HG03025 (cell line): ENCODE results near the gene RPS6KA5.
A peak's percentile ranks its signal among the peaks of the same experiment; 100 is the strongest.
"Not testable (repeated sequence)": the region's sequence is repeated elsewhere in the genome, so short reads cannot be mapped to it uniquely, and the experiment has no call there.

Source experiments
- ATAC-seq: cut with Tn5 transposase; IDR thresholded peaks from one replicate; pipeline ENCODE4 v1.9.1; 2021; ENCODE audit warnings: mild to moderate bottlenecking, moderate library complexity; ENCODE audit not compliant: unreplicated experiment, low FRiP score

The RPS6KA5 gene

DNA sequence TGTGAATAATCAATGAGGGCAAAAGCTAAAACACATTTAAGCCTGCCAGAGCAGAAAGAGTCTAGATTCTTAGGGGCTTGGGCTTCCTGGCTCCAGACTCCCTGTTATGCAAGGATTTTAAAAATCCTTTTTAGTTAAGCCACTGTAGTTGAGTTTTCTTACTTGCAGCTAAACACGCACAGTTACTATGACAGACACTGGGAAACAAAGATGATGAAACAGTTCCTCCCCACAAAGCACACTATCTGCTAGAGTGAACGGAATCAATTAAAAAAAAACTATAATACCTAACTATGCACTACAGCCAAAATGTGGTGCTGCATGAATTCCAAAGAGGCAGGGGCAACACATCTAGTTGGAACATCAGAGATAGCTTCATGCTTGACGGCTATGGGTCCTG, 28.2 kb downstream of the RPS6KA5 start:
- ATAC-seq, result no peak

DNA sequence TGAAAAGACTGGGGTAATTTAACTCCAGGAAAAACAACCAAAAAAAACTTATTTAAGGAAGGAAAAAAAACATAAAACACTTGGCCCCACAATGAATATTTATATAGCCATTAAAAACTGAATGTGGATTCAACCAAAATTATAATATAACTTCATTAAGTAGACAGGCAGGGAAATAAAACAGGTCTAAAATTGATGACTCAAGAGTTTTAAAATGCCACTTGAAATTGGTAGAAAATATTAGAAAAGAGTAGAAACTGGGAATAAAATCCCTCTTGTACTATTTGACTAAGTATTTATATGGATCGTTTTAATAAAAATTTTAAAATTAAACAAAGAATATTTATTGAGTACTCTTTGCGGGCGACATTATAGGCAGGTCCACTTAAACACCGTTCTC, 28.8 kb downstream of the RPS6KA5 start:
- ATAC-seq, result no peak

DNA sequence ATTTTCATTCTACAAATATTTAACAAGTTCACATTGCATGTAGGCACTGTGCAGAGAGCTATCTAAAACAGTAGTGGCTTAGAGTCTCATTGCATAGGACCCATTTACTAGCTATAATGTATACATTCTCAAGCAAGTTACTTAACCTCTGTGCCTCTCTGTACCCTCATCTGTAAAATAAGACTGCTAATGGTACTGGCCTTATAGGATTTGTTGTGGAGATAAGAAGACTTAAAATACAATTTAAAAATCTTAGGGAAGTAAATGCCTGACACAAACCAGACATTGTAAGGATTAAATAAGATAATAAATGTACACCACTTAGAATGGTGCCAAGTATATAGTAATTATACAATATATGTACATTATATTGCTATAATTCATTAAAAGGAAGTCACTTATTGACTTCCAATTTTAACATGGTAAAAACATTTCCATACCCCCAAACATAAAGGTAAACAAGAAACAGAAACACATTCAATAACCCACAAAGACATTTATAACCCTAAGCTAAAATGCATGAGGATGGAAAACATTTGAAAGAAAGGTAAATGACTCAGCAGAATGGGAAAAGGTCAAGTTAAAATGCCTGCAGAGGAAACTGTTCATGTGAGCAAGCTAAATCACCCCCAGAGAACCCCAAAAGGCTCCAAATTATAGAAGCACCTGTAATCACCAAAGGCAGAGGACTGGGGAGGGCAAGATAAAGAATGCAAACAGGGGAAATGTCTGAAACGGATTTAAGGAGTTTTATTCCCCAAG, 30.8 kb downstream of the RPS6KA5 start:
- ATAC-seq, result no peak

DNA sequence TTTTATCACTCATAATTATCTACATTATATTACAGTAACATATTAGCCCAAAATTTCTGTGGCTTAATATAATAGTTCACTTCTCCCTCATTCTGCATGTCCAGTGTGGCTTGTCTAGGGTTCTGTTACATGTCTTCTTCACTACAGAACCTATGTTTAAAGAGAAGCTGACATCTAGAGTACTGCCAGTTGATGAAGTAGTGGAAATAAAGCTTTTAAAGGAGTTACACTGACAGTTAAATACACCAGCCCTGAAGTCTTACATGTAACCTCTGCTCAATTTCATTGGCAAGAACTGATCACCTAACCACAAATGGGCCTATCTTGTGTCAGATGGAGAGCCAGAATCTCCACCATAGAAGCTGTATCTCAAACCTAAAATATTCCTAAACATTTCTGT, 32.9 kb downstream of the RPS6KA5 start:
- ATAC-seq, result no peak

DNA sequence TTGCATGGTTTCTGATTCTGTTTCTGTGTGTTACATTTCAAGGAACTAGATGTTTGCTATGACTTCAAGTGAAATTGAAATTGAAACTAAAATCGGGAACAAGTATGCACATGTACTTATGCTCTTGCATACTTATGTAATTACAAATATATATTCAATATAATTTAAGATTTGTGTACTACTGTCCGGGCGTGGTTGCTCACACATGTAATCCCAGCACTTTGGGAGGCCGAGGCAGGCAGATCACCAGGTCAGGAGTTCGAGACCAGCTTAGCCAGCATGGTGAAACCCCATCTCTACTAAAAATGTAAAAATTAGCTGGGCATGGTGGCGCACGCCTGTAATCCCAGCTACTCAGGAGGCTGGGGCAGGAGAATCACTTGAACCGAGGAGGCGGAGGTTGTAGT, 37.8 kb downstream of the RPS6KA5 start:
- ATAC-seq, result not testable (repeated sequence)

DNA sequence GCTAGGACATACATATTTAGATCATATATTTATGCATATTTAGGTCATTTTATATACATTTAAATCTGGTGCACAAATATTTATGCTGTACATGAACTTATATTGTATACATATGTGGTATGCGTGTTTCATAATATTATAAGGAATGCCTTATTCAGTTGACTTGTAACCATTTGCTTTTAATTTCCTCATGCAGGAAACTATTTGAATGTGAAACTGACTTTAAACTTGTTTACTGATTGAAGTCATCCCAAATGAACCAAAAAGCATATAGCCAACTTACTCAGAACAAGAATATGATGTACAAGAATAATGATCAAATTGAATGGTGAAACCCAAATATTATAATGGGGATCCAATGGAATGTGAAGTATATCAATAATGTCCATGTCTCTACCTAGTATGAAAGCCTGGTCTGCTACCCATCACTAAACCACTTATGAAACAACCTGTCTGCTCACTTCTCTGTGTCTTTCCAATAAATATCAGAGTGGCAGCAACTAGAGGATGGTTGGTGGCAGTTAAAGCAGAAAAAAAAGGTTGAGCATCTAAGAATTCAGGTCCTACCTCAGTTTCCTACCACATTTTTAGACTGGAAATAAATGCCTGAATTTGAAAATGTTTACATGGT, 38.3 kb downstream of the RPS6KA5 start:
- ATAC-seq, result no peak

DNA sequence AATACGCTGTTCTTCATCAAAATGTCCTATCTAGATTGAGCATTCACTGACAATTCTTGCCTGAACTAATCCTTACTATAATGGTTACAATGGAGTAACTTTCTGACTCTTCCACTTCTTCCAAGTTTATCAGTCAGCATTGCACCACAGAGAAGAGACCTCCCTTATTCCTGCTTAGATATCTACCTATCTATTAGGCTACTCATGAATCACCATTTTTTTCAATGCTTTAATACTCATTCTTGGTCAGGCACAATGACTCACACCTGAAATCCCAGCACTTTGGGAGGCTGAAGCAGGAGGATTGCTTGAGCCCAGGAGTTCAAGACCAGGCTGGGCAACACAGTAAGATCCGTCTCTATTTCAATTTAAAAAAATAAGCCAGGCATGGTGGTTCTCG, 39.3 kb downstream of the RPS6KA5 start:
- ATAC-seq, result no peak

DNA sequence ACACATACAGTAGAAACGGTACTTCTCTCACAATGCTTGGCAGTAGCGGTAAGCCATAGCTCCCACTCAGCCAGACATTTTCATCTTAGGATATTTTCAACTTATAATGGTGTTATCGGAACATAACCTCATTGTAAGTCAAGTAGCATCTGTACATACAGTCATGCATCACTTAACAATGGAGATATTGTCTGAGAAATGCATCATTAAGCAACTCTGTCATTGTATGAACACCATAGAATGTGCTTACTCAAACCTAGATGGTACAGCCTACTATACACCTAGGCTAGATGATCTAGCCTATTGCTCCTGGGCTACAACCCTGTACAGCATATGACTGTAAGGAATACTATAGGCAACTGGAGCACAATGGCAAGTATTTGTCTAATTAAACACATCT, 40.8 kb downstream of the RPS6KA5 start:
- ATAC-seq, result no peak

DNA sequence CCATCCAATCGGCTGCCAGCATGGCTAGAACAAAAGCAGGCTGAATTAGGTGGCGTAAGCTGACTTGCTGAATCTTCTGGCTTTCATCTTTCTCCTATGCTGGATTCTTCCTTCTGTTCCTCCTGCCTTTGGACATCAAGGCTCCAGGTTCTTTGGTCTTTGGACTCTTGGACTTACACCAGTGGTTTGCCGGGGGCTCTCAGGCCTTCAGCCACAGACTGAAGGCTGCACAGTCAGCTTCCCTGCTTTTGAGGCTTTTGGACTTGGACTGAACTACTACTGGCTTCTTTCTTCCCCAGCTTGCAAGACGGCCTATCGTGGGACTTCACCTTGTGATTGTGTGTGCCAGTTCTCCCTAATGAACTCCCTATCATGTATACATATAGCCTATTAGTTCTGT, 42.0 kb downstream of the RPS6KA5 start:
- no peak for ATAC-seq

DNA sequence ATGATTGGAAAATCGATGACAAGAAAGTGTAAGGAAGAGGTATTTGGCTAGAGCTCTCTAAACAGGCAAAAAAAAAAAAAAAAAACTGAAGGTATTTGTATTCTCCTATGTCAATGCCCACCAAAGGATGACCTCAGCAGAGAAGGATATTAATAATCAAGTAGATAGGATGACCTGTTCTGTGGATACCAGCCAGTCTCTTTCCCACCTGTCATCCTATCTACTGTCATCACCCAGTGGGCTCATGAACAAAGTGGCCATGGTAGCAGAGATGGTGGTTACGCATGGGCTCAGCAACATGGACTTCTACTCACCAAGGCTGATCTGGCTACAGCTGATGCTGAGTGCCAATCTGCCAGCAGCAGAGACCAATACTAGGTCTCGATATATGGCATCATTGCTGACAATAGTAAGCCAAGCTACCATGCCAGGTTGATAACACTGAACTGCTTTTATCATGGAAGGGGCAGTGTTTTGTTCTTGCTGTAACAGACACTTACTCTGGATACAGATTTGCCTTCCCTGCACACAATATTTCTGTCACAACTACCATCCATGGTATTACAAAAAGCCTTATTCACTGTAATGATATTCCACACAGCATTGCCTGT, 43.5 kb downstream of the RPS6KA5 start:
- ATAC-seq, result no peak

DNA sequence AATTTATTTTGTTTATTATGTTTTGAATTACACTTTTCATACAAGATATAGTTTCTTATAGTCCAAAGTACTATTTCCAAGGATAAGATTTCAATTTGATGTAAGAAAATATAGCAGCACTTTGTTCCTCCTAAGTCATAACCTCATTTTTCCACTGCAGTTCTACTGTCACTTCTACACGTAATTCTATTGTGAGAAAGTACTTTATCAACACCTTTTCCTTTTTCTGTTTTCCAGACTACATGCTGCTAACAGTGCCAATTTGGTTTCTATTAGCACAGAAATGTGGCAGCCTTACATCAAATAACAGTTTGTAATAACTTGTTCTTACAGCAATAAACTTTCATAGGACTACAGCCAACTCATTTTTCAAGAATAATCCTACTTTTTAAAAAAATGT, 45.0 kb downstream of the RPS6KA5 start:
- ATAC-seq, result no peak

DNA sequence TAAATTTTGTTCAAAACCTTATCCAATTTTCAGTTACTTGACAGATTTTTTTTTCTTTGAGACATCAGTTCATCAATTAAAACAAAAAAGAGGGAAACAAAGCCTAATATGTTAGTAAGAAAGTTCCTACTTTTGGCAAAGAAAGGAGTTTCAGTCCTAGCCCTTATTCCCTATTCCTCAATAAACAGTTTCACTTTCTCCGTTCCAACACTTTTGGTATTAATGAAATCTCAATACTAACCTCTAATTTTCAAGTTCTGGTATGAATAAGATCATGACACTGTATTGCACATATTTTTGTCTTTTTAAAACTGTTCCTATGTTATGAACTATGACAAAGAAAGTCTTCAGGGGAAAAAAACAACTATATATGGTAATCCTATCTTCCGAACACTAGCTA, 48.4 kb downstream of the RPS6KA5 start:
- no peak for ATAC-seq

DNA sequence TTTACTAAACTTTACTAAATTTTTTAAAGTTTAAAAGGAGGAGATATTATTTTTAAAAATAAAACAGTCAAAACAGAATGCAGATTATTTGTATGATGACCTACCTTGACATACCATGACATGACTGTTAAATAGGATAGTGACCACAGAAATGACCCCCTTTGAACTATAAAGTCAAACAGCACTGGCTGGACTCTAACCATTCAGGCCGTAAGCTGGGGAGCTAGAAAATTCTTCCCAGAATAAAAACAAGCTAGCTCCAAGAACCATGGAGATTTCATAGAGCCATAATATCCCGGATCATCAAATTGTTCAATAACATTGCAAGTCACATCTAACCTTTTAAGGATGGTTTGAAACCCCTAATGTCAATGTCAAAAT, 50.3 kb downstream of the RPS6KA5 start:
- ATAC-seq, result no peak

DNA sequence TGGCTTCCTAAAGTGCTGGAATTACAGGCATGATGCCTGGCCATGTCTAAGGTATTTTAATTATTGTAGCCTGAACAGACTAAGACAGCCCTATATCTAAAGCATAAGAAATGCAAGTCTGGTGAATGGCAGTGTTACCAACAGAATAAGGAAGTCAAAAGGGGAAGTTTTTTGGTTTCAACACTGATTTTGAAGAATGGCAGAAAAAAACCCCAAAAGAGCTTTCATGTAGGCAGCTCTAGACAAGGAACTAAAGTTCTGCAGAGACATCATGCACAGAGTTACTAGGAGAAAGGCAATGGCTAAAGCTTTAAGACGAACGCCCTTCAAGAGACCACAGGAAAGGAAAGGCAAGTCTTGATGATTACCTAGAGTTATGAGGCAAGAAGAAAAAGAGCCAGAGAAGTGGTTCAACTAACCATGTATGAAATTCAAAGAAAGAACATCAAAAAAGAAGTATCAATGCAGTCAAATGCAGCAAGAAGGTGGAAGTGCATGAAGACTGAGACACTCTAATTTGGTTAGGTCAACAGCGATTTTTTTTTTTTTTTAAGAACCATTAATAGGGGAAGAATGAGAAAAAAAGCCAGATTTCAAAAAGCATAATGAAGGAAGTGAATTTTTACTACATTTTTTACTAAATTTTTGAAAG, 50.8 kb downstream of the RPS6KA5 start:
- ATAC-seq, result peak; percentile 89

DNA sequence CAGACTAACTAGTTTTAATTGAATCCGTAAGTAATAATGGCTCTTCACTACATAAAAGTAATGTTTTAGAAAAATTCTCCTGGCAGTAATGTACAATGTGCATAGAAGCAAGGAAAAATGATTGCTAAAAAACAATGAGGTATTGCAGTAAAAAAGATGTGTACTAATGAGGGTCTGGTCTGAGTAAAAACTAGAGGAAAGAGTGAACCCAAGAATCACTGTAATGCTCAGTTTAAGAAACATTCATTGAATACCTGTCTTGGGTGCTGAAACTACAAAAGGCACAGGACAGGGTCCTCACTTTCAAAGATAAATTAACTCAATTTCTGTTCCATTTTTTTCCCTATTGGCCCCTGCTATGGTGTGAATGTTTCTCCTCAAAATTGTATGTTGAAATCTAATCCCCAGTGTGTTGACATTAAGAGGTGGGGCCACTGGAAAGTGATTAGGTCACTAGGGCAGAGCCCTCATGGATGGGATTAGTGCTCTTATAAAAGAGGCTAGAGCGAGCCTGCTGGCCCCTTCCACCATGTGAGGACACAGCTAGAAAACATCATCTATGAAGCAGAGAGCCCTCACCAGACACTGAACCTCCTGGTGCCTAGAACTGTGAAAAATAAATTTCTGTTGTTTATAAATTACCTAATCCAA, 51.6 kb downstream of the RPS6KA5 start:
- peak; percentile 25 for ATAC-seq

DNA sequence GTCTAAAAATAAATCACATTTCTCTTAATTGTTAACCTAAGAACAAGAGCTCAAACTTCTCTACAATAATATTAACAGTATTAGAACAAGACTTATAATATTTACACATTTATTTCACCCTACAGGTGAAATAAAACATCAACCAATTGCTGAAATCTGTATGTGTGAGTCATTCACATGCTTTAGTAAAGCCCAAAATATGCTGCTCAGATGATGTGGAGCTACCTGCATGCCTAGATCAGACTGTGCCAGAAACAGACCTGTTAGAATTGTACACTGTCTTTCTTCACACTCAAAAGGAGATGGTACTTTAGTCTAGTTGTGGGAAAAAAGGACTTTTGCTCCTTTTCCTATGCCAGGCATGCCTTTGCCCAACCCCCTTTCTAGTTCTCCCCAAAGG, 54.7 kb downstream of the RPS6KA5 start:
- no peak for ATAC-seq

DNA sequence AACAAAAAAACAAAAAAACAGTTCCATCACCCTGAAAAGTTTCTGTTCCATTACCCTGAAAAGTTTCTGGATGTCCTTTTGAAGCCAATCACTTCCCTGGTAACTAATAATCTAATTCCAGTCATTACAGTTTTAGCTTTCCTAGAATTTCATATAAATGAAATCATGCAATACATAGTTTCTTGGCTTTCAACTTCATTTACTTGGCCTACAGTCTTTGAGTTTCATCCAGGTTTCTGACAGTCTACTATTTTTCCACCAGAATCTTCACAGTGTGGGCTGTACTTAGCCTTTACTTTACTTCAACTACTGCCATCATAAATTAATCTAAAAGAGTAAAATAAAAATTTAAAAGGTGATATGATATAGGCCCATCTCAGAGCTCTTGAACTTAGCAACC, 55.5 kb downstream of the RPS6KA5 start:
- ATAC-seq, result no peak

DNA sequence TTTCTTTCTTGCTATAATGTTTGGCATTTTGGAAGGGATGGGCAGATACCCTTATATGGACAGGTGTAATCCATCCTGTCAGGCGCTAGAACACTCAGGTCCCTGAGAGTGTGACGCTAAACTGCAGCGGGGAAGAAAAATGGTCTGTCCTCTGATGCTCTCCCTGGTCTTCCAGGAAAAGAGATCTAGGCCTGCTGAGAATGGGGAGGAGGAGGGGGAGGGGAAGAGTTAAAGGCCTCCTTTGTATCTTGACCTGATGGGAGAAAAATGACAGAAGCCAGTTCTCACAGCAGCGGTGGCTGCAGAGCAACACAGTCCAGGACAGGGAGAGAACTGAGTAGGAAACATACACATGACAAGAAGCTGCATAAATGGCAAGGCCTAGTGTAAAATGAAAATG, 61.1 kb downstream of the RPS6KA5 start:
- ATAC-seq, result no peak

DNA sequence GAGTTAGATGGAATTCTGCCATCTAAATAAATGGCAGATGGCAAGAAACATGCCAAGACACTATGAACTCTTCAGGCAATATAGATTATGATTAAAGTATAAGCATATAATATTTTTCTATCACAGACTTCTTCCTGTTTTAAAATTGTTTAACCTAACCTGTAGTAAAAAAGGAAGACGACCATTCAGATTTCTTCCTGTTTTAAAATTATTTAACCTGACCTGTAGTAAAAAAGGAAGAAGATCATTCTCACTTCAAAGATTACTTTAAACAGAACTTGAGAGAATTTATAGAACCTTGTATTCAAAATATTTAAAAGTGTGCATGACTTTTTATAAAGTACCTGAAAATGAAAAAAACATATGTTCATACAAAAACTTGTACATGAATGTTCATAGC, 63.5 kb downstream of the RPS6KA5 start:
- no peak for ATAC-seq

DNA sequence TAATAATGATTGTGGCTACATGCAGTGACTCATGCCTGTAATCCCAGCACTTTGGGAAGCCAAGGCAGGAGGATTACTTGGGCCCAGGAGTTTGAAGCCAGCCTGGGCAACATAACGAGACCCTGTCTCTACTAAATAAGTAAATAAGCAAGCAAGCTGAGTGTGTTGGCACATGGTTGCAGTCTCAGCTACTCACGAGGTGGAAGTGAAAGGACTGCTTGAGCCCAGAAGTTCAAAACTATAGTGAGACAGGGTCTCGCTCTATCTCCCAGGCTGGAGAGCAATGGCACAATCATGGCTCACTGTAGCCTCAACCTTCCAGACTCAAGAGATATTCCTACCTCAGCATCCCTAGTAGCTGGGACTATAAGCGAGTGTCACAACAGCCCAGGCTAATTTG, 64.7 kb downstream of the RPS6KA5 start:
- no peak for ATAC-seq

DNA sequence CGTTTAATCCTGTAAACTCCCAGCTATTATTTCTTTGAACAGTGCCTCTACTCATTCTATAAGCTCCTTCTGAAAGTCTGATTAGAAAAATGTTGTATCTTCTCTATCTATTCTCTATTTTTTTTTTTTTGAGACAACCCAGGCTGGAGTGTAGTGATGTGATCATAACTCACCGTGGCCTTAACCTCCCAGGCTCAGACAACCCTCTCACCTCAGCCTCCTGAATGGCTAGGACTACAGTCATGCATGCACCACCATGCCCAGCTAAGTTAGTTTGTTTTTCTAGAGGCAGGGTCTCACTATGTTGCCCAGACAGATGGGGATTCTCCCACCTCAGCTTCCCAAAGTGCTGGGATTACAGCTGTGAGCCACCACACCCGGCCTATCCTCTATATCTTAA, 66.6 kb downstream of the RPS6KA5 start:
- ATAC-seq, result no peak
